Smooth muscle cell (in vitro differentiated cells): ENCODE results near the gene HOXD10. TPM values are rescaled to one million over a fixed set of nuclear protein-coding genes. Genes with fewer than 3 reads are reported as not detected.

Source experiments
- DNase-seq: peaks from one replicate; lab custom pipeline; 2025; ENCODE audit not compliant: unreplicated experiment; lab: John Stamatoyannopoulos, UW
- H2AFZ ChIP-seq: fragments of 200-600 bp; sonication (generic); 2 replicates; pipeline ENCODE4 v1.6.0; 2016; ENCODE audit warnings: antibody characterized with exemption, low read depth, mild to moderate bottlenecking
- H3F3A ChIP-seq: fragments of 200-600 bp; sonication (generic); 2 replicates; pipeline ENCODE4 v1.6.0; 2017; ENCODE audit warnings: antibody characterized with exemption, low read depth
- H3K27ac ChIP-seq: fragments of 200-600 bp; sonication (generic); 2 replicates; pipeline ENCODE4 v1.5.1; 2016; ENCODE audit warnings: low read depth, mild to moderate bottlenecking
- H3K27me3 ChIP-seq: fragments of 200-600 bp; sonication (generic); 2 replicates; pipeline ENCODE4 v1.6.1; 2016; ENCODE audit warnings: low read depth, mild to moderate bottlenecking
- H3K36me3 ChIP-seq: fragments of 200-600 bp; sonication (generic); 2 replicates; pipeline ENCODE4 v1.5.1; 2016; ENCODE audit warnings: low read depth
- H3K4me1 ChIP-seq: fragments of 200-600 bp; sonication (generic); 2 replicates; pipeline ENCODE4 v1.5.1; 2016; ENCODE audit warnings: low read depth
- H3K4me2 ChIP-seq: fragments of 200-600 bp; sonication (generic); 2 replicates; pipeline ENCODE4 v1.6.0; 2016; ENCODE audit warnings: mild to moderate bottlenecking
- H3K4me3 ChIP-seq: fragments of 200-600 bp; sonication (generic); 2 replicates; pipeline ENCODE4 v1.5.1; 2016; ENCODE audit warnings: mild to moderate bottlenecking
- H3K79me2 ChIP-seq: fragments of 200-600 bp; sonication (generic); 2 replicates; pipeline ENCODE4 v1.6.0; 2016; ENCODE audit warnings: low read depth, mild to moderate bottlenecking
- H3K9ac ChIP-seq: fragments of 200-600 bp; sonication (generic); 2 replicates; pipeline ENCODE4 v1.6.0; 2016; ENCODE audit warnings: low read depth
- H3K9me3 ChIP-seq: fragments of 200-600 bp; sonication (generic); replicated peaks from 2 replicates; pipeline ENCODE4 v1.5.1; 2016; ENCODE audit warnings: low read depth
- H4K20me1 ChIP-seq: fragments of 200-600 bp; sonication (generic); 2 replicates; pipeline ENCODE4 v1.6.0; 2016; ENCODE audit warnings: low read depth
- WGBS: methylation state at CpG from one replicate; pipeline ENCODE4 v1.1.7; 2016; ENCODE audit warnings: low lambda C conversion rate; 5-methylcytosine and 5-hydroxymethylcytosine counted together
- polyA plus RNA-seq: library from polyadenylated mRNA; unstranded; fragments of >200 nt; fragmentation: Nextera tagmentation; extraction: Ambion mirVana; gene quantifications from 2 replicates; pipeline ENCODE4 v1.2.1, GENCODE V29; 2016
- total RNA-seq: library from RNA; depleted of rRNA; stranded (reverse); fragments of >200 nt; gene quantifications from 2 replicates; pipeline ENCODE4 v1.2.3, GENCODE V29; 2014
- TF ChIP-seq, protein P1 (sequence below): fragments of 200-600 bp; sonication (generic); IDR thresholded peaks from 2 replicates; pipeline ENCODE4 v1.5.1; 2017; ENCODE audit warnings: borderline replicate concordance, mild to moderate bottlenecking, antibody characterized with exemption; ENCODE audit not compliant: insufficient read depth, poor library complexity, severe bottlenecking

Gene HOXD10
- total and polyA plus RNA-seq, 2 experiments from 2014 or later = 9.9 to 11.4 TPM

DNA sequence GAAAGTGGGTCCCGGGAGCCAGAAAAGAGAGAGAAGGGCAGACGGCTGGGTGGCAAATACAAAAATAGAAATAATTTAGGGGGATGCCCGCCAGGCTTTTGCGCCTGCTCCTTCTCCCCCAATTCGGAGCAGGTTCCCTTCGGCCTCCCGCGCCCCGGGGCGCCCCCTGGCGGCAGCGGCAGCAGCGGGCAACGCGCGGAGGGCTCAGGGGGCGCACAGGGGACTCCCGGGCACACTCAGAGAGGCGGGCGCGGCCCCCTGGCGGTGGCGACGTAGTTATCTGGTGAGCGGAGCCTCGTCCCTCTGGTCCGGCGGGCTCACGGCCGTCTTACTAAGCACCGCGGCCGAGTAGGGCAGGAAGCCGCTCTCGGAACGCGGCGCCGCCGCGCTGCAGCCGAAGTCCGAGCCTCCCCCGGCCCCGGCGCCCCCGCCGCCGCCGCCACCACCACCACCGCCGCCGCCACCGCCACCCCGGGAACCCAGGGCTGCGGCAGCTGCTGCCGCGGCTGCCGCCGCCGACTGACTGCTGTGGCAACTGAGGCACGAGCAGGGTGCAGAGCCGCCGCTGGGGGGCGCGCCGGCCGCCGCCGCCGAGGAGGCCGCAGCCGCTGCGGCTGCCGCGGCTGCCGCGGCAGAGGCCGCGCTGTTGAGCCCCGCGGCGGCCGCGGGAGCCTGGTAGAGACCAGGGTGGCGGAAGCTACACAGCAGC is 36.6 kb upstream of the HOXD10 start:
- peaks cover 11% of the 10 kb centered on the region for H3K4me1 ChIP-seq
- no peak overlapping the region for H3K9ac ChIP-seq
- DNase-seq = no peak
- H3K27me3 ChIP-seq = peaks cover 97% of the 10 kb centered on the region
- no peaks in the 10 kb centered on the region for H4K20me1 ChIP-seq
- no peaks in the 10 kb centered on the region for H3K79me2 ChIP-seq
- peak overlapping the region; percentile 44 for H3K4me3 ChIP-seq
- H3F3A ChIP-seq = no peaks in the 10 kb centered on the region
- WGBS = 3% methylated on average over 45 of the region's 86 CpGs
- peak overlapping the region; percentile 79 for H3K4me2 ChIP-seq
- no peak overlapping the region for H2AFZ ChIP-seq
- no peaks in the 10 kb centered on the region for H3K36me3 ChIP-seq
- no peaks in the 10 kb centered on the region for H3K9me3 ChIP-seq
- H3K27ac ChIP-seq = no peak overlapping the region
- TF ChIP-seq, protein P1, sequence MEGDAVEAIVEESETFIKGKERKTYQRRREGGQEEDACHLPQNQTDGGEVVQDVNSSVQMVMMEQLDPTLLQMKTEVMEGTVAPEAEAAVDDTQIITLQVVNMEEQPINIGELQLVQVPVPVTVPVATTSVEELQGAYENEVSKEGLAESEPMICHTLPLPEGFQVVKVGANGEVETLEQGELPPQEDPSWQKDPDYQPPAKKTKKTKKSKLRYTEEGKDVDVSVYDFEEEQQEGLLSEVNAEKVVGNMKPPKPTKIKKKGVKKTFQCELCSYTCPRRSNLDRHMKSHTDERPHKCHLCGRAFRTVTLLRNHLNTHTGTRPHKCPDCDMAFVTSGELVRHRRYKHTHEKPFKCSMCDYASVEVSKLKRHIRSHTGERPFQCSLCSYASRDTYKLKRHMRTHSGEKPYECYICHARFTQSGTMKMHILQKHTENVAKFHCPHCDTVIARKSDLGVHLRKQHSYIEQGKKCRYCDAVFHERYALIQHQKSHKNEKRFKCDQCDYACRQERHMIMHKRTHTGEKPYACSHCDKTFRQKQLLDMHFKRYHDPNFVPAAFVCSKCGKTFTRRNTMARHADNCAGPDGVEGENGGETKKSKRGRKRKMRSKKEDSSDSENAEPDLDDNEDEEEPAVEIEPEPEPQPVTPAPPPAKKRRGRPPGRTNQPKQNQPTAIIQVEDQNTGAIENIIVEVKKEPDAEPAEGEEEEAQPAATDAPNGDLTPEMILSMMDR = peak; percentile 97

DNA sequence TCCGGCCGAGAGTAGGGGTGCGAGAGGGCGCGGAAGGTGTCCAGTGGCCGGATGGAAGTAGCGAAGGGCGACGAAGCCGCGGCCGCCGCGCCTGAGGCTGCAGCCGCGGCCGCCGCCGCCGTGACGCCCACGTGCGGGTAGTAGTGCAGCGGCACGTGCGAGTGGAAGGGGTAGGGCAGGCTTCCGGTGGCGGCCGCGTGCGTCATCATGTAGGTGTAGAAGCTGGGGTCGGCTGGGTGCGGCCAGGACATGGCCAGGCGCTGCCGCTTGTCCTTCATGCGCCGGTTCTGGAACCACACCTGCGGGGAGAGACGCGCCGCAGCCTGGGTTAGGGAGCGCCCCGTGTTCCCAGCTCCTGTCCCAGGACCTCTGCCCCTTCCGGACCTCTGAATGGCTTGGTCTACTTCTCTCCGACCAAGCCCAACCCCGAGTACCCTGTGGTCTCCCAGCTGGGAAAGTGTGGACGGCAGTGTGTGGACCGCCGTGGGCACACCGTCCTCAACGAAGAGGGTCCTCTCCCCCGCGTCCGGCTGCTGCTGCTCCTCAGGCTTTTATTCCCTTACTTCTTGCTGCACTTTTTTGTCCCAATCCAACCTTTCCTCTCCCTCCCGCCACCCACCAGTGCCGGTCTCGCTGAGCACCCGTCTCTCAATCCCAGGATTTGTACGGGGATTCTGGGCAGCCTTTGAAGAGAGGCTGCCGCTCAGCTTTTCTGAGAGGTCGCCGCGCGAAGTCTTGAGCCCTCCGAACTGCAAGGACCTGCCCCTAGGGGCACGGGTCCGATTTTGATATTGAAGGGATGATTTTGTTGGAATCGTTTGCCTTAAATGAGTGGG is 35.8 kb upstream of the HOXD10 start:
- Histone ChIP-seq H3F3A (no peaks in the 10 kb centered on the region), H4K20me1 (no peaks in the 10 kb centered on the region), H3K4me3 (peak overlapping the region; percentile 44), H2AFZ (no peak overlapping the region), H3K79me2 (no peaks in the 10 kb centered on the region), H3K36me3 (no peaks in the 10 kb centered on the region), H3K9ac (no peak overlapping the region), H3K4me1 (peaks cover 18% of the 10 kb centered on the region), H3K27me3 (peaks cover 97% of the 10 kb centered on the region), H3K27ac (no peak overlapping the region), H3K9me3 (no peaks in the 10 kb centered on the region), H3K4me2 (peak overlapping the region; percentile 79)
- WGBS = 3% methylated on average over 59 of the region's 68 CpGs
- DNase-seq = no peak
- TF ChIP-seq, protein P1 = no peak

DNA sequence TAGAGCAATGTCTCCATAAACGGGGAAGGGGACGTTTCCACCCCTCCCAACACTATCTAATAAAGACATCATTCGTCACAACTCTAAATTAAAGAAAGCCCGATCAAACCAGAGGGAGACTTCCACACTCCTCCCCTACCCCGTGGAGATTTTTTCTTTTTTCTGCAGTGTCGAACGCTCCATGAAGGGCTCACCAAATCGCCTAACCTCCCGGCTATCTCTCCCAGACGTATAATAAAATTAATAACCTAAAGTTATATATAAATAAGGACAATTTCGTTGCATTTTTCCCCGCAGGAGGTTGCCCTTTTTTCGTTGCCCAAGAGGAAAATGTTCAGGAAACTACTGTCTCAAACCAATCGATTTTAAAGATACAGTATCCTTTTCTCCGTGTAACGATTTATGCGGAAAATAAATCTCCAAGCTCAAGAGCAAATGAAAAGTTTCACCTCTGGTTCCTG is 35.2 kb upstream of the HOXD10 start:
- no peaks in the 10 kb centered on the region for H3K79me2 ChIP-seq
- peak overlapping the region; percentile 44 for H3K4me3 ChIP-seq
- TF ChIP-seq, protein P1 = no peak
- no peak overlapping the region for H3K27ac ChIP-seq
- no peaks in the 10 kb centered on the region for H3F3A ChIP-seq
- H3K36me3 ChIP-seq = no peaks in the 10 kb centered on the region
- H3K4me2 ChIP-seq = no peak overlapping the region
- no peak overlapping the region for H2AFZ ChIP-seq
- H3K4me1 ChIP-seq = peaks cover 22% of the 10 kb centered on the region
- no peaks in the 10 kb centered on the region for H3K9me3 ChIP-seq
- H3K27me3 ChIP-seq = peaks cover 97% of the 10 kb centered on the region
- no peak for DNase-seq
- no peak overlapping the region for H3K9ac ChIP-seq
- WGBS = 13% methylated on average over 17 of the region's 17 CpGs
- H4K20me1 ChIP-seq = no peaks in the 10 kb centered on the region
